ENCODE measurements around the gene TMEM213. TPM values are rescaled to one million over a fixed set of nuclear protein-coding genes. Genes with fewer than 3 reads are reported as not detected.

Gene TMEM213
- total and polyA plus RNA-seq, 2 of the 13 experiments (the other 11 are each of a cell fraction or from before 2014, with no cell fraction given): not detected

GRCh38 chr7:138828302-138828701 is 30.5 kb downstream of the TMEM213 start:
- Histone ChIP-seq H3K27ac (ENCODE audit: extremely low read length, insufficient read depth, low read length) (no peak overlapping the region), H3K4me3 (replicated peaks in 1 of 3; ENCODE audit: insufficient read depth in 1 of 3, low read depth in 2 of 3, low read length in 3 of 3) (no peak overlapping the region), H3K79me2 (ENCODE audit: insufficient read depth, low read length) (no peaks in the 10 kb centered on the region), H2AFZ (ENCODE audit: low read length) (no peak overlapping the region), H3K4me2 (ENCODE audit: low read depth, low read length) (no peak overlapping the region), H3K4me1 (ENCODE audit: insufficient read depth, low read length) (0 out of 2 replicates have a peak, but pooled peaks cover 21% of the 10 kb centered on the region), H3K9me3 (ENCODE audit: low read length) (no peaks in the 10 kb centered on the region), H3K9ac (ENCODE audit: insufficient read depth, low read depth, low read length) (no peak overlapping the region), H3K27me3 (ENCODE audit: control insufficient read depth in 1 of 2, insufficient read depth in 2 of 2, low read length in 2 of 2) (no peaks in the 10 kb centered on the region), H4K20me1 (ENCODE audit: insufficient read depth, low read length) (no peaks in the 10 kb centered on the region), H3K36me3 (replicated peaks in 1 of 2; ENCODE audit: control insufficient read depth in 1 of 2, insufficient read depth in 2 of 2, low read length in 2 of 2) (no peaks in the 10 kb centered on the region)
- DNase-seq (ENCODE audit: low spot score) (no peak), FAIRE-seq (no peak), ATAC-seq (no peak)
- TF ChIP-seq ZBTB26 (CRISPR knock-in tag; IDR thresholded peaks at IDR 0.05; ENCODE audit: borderline replicate concordance): no peak
- TF ChIP-seq ZNF670 (CRISPR knock-in tag; IDR thresholded peaks at IDR 0.05; ENCODE audit: borderline replicate concordance): no peak
- no peak for TF ChIP-seq MED1 (CRISPR knock-in tag; IDR thresholded peaks at IDR 0.05)
- no peak for TF ChIP-seq IKZF5 (CRISPR knock-in tag; IDR thresholded peaks at IDR 0.05)
- no peak for TF ChIP-seq PLSCR1 (CRISPR knock-in tag; IDR thresholded peaks at IDR 0.05; ENCODE audit: borderline replicate concordance)
- TF ChIP-seq MED8 (CRISPR knock-in tag; IDR thresholded peaks at IDR 0.05; ENCODE audit: insufficient replicate concordance): no peak
- TF ChIP-seq AGO1 (IDR thresholded peaks at IDR 0.05; ENCODE audit: low read depth, low read length, poor library complexity, severe bottlenecking): no peak
- TF ChIP-seq ZMYM3 (CRISPR knock-in tag; IDR thresholded peaks at IDR 0.05): no peak
- no peak for TF ChIP-seq HDAC6 (IDR thresholded peaks at IDR 0.05; ENCODE audit: low read depth, low read length)
- no peak for TF ChIP-seq PRDM4 (CRISPR knock-in tag; IDR thresholded peaks at IDR 0.05; ENCODE audit: borderline replicate concordance)
- no peak for TF ChIP-seq HOXD1 (CRISPR knock-in tag; IDR thresholded peaks at IDR 0.05)
- TF ChIP-seq DRAP1 (CRISPR knock-in tag; IDR thresholded peaks at IDR 0.05): no peak
- no peak for TF ChIP-seq KAT8 (CRISPR knock-in tag; IDR thresholded peaks at IDR 0.05)
- ChIA-PET POLR2A (no interaction called here), CTCF (ENCODE audit: low intra/inter-chr PET ratio, low total read pairs) (no interaction called here)
- no TSS peak for BruUV-seq (replicated peaks)
- in situ Hi-C loops (cut with HindIII; ENCODE audit: extremely low pct_ligation_motif_present, low pct_unique_long_range_greater_than_20kb): no loop called here
- intact Hi-C loops (cut with micrococcal nuclease; ENCODE audit: unreplicated experiment): no loop called here
- 50% methylated on average over 2 of the region's 2 CpGs for WGBS (ENCODE audit: low lambda C conversion rate)

Data from HepG2 (cell line).